ENCODE data around the gene FSTL3.

The FSTL3 gene

DNA sequence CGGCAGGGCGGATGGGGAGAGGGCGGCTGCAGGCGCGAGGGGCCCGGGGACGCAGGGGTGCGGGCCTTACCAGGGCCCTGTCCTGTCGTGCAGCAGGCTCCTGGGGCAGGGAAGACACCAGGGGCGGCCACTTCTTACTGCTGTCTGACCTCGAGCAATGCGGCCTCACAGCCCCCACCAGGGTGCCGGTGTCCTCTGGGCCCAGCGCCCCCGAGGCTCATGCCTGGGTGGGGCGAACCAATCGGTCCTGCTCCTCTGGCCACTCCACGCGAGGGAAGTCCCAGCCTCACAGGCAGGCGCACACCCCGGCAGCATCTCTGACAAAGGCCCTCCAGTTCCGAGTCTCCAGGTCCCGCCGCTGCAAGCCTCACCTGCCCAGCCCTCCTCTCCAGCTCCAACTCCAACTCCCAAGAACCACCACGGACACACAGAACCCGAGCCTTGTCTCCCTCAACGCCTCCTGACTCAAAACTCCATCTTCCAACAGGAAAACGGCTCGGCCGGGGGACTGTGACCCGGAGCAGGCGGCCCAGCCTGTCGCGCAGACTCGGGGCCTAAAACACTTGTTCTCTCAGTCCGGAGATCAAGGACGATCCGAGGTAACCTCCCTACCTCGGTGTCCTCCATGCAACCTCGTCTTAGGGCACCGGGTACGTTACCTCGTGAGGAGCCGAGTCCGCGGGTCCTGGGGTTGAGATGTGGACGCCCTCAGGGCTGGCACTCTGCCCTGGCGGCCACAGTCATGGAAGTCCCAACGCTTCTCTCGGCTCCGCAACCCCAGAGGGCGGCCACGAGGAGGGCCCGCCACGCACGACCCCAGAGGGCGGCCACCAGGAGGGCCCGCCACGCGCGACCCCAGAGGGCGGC, 30.0 kb upstream of the FSTL3 start:
- no peak for DNase-seq

DNA sequence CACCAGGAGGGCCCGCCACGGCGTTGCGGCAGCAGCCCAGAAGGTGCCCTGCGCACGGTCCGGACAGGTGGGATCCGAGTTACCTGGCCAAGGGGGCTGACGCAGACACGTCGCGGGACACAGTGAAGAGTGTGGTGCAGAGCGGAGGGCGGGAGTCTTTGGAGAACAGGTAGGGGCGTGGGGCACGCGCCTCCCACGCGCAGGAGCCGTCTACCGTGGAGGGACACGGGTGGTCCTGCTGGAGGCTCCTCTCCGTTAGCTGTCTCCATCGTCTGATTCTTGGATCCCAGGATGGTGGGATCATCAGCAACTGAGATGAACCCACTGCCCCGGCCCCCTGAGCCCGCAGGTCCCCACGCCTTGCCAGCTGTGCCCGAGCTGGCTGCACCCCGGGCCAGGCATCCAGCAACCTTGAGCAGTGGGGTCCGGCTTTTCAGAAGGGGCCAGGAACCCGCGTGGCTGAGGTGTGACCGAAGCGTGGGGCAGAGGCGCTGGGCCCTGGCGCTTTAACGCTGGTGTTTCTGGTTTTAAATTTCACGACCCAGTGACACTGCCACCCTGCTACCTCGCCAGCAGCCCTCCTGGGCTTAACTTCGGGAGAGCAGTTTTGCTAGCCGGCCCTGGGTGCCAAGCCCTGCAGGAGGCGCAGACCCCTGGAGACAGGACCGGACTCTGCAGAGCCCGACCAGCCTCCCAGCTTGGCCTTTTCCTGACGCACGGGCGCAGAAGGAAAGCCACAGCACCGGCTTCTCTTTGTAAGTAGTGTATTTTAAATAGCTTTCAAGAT, 29.2 kb upstream of the FSTL3 start:
- DNase-seq = no peak

DNA sequence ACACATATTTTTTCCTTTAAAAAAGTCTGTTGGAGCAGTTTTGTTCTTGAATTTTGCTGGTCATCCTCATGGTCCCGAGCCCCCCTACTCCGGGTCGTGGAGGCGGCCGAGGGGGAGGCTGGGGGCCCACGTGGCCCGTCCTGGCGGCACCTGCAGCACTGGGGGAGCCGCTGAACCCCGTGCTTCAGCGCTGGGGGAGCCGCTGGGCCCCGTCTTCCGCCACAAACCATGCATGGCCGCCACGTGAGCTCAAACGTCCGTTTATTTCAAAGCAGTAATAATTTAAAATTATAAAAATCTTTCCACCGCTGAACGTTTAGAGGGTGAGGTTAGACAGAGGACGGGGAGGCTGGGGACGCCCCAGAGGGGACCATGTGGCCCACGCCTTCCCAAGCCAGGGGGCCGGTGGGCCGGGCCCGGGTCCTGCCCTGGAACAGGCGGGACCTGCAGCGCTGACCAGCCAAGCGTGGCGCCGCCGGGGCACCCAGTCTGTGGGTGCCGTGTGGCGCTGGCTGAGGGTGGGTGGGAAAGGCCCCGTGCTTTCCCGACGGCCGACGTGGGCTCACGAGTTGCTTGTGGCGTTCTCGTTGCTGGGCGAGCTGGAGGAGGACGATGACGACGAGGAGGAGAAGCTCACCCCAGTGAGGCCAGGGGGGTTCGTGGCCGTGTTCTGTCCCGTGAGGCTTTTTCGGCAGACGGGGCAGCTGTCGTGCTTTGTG, 28.5 kb upstream of the FSTL3 start:
- DNase-seq = no peak

DNA sequence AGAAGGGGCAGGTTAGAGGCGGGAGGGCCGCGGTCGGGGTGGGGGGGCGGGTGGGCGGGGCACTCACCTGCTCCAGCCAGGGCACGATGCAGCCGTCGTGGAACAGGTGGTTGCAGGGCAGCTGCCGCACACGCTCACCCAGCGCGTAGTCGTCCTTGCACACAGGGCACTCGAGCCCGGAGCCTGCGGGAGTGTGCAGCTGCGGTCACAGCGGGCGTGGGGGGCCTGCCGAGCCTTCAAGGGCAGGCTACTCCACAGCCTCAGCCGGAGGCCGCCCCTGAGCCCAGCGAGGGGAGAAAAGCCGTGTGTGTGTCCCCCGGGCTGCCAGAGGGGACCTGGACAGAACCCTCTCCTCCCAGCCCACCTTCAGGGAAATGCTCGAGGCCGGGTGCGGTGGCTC, 27.9 kb upstream of the FSTL3 start:
- DNase-seq = no peak

DNA sequence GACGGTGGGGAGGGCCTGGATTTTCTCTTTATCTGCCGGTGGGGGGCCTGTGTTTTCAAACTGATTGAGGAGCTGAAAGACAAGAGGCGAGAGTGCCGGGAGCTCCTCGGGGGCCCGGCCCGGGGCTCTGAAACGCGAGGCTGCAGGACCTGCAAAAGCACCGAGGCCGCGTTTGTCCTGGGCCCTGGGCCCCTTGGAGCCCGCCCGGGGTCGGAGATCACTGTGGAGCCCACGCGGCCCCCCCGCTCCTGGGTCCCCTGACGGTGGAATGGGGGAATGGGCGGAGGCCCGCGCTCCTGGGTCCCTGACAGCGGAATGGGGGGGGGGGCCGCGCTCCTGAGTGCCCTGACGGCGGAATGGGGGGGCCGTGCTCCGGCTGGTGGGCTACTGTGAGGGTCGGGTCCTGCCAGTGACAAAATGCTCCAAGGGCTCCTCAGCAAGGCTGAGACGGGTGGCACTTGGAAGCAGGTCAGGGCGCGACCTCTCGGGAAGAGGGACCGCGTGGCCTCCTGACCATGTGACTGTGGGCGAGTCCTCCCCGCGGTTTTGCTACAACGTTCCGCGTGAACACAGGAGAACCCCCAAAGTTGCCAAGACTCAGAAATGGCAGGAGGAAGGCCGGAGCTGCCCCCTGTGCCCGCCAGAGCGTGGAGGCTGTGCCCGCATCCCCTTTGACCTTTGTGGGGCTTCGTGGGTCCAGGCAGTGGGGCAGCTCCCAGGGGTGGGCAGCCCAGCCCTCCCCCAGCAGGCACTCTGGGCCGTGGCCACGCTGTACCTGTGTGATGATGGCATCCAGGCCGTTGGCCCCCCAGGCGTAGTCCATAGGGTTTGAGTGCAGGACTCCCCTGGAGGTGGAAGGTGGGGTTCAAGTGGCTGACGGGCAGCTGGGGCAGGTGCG, 27.0 kb upstream of the FSTL3 start:
- no peak for DNase-seq

DNA sequence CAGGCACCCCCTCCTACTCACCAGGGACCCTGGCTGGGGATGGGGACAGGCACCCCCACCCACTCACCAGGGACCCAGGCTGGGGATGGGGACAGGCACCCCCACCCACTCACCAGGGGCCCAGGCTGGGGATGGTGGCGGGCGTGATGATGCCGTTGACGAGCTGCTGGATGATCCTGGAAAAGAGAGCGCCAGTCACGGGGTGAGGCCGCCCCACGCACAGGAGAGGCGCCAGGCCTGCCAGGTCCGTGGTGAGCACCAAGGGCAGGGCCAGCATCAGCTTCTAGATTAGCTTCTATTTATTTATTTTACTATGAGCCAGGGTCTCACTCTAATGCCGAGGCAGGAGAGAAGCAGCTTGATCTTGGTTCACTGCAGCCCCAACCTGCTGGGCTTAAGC, 26.1 kb upstream of the FSTL3 start:
- no peak for DNase-seq

DNA sequence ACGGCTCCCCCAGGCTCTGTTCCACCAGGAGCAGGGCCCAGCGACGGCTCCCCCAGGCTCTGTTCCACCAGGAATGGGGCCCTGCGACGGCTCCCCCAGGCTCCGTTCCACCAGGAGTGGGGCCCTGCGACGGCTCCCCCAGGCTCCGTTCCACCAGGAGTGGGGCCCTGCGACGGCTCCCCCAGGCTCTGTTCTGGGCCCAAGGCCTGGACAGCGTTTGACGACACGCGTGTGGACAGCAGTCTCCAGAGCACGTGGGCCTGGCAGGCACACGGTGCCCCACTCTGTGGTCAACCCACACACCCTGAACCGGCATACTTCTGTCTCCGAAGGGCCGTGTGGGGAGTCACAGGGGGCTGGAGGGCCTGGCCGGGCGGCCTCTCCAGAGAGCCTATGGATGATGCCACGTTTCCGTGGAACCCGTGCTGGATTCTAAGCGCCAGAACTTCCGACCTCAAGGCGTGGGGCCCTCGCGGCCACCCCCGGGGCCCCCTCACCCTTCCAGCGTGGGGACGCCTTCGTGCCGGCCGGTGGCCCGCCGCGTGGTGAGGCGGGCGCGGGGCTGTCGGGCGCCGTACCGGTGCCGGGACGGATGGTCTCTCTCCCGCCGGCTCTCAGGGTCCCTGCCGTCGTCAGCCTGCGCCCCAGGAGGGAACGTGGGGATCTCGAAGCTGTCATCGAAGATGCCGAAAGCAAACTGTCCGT, 24.9 kb upstream of the FSTL3 start:
- DNase-seq = no peak

DNA sequence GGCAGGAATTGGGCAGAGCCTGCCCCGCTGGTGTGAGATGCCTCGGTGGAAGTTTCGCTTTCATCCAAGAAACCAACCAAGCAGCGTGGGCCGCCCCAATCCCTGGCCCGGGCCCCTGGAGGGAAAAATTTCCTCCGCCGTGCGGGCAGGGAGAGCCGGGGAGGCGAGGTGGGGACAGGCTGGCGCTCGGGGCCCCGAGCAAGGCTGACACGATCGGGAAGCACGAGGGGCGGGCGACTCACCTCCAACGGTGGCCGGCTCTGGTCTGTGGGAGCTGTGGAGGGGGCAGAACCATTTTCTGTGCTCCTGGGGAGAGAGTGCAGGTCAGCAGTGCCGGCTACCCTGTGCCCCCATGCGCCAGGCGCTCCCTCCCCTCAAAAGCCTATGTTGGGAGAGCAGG, 24.2 kb upstream of the FSTL3 start:
- DNase-seq = no peak

DNA sequence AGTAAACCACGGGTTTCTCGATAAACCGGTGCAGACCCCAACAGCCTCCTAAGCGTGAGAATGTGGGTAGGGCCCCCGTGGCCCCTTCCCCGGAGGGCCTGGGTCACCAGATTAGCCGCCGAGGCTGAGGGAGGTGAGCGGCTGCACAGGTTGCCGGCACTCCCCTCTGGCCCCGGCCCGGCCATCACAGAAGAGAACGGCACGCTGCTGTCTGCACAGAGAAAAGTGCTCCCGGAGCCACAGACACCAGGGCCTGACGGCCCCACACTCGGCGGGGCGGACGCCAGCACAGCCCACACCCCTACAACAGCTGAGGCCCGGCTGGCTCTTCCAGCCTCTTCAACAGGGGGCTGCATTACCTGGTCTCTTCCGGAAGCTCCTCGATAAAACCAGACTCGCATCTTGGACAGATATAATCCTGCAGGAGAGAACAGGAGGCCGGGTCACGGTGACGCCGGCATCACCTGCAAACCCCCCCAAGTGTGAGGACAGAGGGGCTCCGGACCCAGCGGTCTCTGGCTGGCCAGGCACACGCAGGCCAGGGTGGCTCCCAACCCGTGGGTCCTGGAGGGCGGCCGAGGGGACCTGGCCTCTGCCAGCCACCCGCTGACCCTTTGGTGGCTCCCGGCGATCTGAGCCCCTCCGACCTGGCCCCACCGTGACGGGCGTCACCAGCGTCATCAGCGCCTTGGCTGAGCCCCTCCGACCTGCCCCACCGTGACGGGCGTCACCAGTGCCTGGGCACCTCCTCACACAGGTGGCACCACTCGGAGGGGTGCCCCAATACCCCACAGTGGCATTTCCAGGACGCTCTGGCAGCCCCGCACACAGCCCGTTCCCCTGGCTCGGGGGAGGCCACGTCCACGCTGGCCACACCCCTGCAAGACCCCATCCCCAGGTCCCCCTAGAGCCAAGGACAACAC, 23.5 kb upstream of the FSTL3 start:
- no peak for DNase-seq

DNA sequence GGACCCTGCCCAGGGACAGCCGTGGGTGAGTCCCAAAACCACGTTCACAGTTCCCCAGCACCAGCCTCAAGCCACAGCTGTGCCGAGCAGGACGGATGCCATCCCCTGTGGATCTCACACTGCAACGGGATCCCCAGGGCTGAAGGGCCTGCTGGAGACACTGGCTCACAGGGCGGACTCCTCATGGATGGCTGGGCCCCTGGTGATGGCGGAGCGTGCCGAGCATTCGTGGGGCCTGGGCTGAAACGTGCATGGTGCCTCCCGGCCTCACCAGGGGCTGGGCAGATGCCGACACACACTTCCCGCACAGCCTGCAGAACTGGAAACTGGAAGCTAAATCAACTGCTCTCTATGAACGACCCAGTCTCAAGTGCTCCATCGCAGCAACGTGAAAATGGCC, 22.8 kb upstream of the FSTL3 start:
- DNase-seq = no peak

DNA sequence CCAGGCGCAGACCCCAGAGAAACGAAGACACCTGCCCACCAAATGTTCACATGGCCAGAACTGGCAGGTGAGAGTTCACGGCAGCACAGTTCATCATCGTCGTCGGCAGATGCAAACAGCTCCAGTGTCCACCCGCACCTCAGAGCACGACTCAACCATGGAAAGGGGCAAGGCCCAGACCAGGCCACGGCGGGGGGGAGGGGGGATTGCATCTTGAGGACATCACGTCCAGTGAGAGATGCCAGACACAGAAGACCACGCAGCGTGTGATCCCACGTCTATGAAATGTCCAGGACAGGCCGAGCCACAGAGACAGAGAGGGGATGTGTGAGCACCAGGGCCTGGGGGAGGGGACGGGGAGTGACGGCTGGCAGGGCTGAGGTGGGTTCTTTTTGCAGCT, 20.5 kb upstream of the FSTL3 start:
- no peak for DNase-seq

DNA sequence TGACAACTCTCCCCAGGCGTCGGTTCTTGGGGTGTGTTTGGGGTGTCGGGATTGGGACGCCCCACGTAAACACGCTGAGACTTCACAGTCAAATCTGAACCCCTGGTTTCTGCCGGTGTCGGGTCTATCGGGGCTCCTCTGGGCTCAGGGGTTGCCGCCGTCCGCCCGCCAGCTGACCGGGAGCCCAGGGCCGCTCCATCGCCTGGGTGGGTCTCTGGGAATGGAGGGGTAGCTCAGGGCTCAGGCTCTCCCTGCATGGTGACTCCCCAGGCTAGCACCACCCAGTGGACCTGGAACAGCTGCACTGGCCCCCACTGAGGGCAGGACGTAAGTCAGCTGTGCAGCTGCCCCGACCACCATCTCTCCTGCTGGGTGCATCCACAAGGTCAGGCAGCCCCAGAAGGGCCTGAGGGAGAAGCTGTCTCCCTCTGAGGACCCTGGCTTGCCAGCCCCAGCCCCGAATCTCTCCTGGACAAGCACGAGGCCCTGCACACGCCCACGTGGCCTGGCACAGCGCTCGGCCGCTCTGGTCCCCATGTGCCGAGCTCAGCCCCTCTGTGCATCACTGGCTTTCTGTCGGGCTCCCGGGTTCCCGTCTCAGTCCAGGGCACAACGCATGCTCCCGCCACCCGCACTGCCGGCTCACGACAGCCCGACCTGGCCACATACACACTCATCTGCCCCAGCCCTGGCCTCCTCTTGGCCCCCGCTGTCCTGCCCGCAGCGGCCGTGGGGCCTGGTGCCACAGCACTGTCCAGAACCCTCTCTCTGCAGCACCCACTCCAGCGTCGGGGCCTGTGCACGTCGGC, 19.2 kb upstream of the FSTL3 start:
- DNase-seq = no peak

DNA sequence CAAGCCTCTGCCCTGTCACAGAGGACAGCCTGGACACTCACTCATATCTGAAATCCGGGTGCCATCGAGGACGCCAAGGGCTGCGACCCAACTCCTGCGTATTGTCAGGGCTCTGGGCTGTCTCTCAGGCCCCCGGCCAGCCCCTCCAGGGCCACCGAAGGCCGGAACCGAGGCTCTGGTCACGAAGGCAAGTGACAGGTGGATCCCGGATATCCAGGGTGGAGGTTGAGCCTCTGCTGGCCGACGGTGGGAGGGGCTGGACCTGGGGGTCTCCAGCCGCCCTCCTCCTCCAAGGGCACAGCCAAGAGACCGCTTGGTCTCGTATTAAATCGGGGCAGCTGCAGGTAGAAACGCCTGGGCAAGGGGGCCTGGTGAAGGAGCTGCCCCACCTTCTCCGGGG, 18.6 kb upstream of the FSTL3 start:
- DNase-seq = no peak

DNA sequence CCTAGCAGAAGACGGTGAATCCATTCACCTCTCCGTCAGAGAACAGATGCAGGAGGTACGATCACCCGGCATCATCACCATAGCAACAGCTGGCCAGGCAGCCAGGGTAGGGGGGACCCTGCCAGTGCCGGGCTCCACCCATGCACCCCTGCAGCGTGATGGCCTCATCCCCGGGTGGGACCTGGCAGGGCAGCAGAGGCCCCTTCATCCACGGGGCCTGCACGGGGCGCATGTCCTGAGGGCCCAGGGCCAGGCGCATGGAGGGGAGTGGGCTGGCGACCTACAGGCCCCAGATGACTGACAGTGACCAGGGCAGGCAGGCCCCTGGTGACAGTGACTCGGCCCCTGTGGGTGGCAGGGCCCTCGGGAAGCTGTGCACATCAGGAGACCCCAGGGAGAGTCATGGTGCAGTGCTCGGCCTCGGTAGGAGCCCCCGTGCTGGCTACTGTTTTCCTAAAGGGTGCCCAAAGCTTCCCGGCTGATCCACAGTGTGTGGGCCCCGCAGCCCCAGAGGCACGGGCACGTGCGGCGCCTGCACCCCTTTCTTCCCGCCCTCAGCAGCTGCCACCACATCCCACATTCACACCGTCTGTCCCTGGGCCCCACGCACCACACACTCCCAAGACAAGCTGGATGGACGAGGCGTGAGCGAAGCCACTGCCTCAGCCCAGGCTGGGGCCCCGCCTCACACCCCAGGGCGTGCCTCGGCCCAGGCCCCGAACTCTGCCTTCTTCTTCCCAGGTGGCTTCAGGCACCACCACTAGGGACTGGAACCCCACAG, 17.9 kb upstream of the FSTL3 start:
- no peak for DNase-seq

DNA sequence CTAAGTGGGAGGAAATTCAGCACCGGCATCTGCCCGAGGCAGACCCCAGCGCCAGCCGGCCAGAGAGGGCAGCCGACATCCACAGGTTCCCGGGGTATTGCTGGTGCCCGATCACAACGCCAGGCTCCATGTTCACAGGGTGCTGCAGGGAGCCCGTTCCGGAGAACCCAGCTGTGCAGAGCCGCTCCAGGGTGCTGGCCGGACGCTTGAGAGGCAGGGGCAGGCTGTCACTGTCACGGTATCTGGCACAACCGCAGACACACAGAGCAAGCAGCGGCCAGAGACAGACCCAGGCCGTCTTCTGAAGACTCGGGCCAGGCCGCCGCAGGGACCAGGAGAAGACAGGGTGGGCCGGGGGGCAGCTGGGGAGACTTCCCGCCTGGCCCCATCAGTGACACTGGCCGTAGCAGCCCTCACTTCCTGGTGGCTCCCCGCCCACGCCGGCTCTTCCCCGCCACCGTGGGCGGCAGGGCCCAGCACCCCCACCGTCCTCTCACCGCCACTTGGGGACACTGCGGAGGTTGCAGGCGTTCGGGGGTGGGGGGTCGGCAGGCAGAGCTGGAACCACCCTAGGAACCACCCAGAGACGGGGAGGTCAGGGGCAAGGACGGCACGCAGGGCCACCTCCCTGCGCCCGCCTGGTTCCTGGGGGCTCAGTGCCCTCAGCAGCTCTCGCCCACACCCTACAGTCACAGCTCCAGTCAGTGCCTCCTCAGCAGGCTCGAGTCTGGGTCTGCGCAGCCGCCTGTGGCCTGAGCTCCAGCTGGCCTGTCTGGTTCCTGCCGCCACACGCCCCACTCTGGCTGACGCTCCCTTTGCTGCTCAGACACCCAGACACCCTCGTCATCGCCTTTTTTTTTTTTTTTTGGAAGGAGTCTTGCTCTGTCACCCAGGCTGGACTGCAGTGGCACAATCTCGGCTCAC, 17.0 kb upstream of the FSTL3 start:
- no peak for DNase-seq

DNA sequence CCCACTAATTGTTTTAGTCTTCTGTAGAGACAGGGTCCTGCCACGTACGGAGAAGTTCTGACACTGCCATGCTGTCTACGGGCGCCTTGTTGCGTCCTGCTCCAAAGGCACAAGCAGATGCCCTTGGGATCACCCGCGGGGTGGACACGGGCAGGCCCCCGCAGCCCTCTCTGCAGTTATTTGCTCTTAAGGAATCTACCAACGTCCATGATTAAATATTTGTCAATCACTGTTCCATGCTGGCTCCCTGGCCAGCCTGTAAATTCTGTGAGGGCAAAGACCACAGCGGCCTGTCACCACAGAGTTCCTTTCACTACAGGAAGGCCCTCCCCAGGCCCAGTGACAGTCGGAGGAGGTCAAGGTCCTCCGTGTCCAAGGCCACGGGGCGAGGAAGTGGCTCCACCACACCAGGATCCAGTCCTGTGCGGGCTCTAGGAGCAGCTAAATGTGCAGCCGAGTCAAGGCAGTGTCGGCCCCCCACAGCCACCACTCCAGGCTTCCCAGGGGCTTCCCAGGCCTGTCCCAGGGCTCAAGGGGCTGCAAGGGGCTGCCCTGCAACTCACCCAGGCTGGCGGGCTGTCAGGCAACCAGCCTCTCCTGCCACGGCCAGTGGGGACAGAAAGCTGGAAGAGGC, 15.3 kb upstream of the FSTL3 start:
- DNase-seq = no peak

DNA sequence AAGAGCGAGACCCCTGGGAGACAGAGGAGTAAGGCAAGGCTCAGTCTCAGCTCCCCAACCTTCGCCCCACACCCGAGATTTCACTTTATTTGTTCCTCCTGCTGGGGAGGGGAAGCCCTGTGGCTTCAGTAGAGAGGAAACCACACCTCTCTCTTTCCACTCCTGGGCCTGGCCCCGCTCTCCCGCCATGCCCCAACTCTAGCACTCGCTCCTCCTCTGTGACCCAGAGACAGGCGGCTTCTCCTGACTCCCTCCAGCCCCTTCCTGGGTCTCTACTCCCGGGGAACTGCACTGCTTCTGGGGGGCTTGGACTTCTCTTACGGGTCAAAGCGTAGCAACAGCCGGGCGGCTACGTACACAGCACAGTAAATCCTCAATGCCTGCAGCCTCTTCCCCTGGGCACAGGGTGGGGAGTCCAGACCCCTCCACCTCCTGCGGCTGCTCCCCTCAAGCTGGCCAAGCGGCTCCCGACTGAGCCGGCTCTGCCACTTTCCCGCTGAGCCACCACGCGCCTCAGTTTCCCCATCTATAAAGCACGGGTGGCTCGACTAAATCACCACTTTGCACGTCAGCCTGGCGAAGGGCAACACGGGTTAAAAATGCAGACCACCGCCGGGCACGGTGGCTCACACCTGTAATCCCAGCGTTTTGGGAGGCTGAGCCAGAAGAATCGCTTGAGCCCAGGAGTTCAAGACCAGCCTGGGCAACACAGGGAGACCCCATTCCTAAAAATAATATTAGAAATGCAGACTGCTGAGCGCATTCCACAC, 14.6 kb upstream of the FSTL3 start:
- no peak for DNase-seq

Data from NCI-H1694 (cell line).